ENCODE results near the gene SAPCD2. TPM values are rescaled to one million over a fixed set of nuclear protein-coding genes. Genes with fewer than 3 reads are reported as not detected.

SAPCD2 gene
- polyA plus RNA-seq, 3 donors, result 0.11 to 0.34 (median 0.18) TPM

GRCh38 chr9:137053944-137054931, 16.1 kb downstream of the SAPCD2 start, which contains the start of gene ENTPD2:
ENTPD2 (minus strand) TSS chr9:137054061; CDS start chr9:137053997, 64 bp downstream.
- H3K27ac ChIP-seq (ENCODE audit: low read depth, low read length), result no peak within 1 kb of the TSS
- WGBS, 3 donors, result 15 to 22% (median 19%) methylated on average over 60 to 90 of the region's 90 CpGs

GRCh38 chr9:137052998-137053943, 17.1 kb downstream of the SAPCD2 start:
- WGBS, 3 donors, result 13 to 18% (median 14%) methylated on average over 59 to 71 of the region's 71 CpGs
- no peak overlapping the region for H3K27ac ChIP-seq (ENCODE audit: low read depth, low read length)

DNA sequence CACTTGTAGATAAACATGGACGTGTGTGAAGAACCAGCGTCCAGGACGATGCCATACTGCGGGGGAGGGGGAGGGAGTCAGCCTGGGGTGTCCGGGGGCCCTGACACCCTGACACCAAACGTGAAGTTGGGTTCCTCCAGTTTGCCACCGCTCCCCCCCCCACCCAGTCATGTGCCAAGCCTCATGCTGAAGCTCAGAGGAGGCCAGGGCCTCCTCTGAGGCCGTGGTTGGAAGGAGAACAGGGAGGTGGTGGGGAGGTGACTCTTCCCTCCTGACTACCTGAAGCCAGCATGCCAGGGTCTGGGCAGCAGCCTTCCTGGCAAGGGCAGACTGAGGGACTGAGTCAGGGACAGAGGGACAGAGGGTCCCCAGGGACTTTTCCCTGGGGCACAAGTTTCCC, 18.1 kb downstream of the SAPCD2 start:
- no peak overlapping the region for H3K27ac ChIP-seq (ENCODE audit: low read depth, low read length)
- 70 to 90% (median 84%) methylated on average over 6 to 8 of the region's 8 CpGs for WGBS, 3 donors

DNA sequence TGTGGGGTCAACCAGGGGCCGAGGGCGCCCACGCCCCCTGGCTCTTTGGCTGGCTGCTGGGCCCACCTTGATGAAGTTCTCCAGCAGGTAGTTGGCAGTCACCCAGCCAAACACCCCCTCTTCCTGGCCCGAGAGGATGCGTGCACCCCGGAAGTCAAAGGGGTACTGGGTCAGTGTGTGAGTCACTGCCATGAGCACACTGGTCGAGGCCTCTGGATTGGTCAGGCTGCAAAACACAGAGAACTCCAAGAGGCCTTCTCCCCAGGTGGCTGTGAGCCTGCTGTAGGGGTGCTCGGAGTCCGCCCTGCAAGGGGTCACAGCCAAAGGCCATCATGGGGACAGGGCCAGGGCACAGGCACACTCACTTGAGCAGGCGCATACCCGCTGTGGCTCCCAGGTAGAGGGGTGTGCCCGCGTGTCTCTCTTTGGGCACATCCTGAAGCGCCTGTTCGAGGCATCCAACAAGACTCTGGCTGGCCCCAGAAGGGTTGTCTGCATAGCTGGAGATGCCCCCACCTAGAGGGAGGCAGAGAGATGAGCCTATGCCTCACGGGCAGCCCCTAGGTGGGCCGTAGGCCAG, 19.1 kb downstream of the SAPCD2 start:
- no peak overlapping the region for H3K27ac ChIP-seq (ENCODE audit: low read depth, low read length)
- whole genome bisulfite sequencing, 3 donors, result 87 to 96% (median 93%) methylated on average over 14 to 17 of the region's 17 CpGs

DNA sequence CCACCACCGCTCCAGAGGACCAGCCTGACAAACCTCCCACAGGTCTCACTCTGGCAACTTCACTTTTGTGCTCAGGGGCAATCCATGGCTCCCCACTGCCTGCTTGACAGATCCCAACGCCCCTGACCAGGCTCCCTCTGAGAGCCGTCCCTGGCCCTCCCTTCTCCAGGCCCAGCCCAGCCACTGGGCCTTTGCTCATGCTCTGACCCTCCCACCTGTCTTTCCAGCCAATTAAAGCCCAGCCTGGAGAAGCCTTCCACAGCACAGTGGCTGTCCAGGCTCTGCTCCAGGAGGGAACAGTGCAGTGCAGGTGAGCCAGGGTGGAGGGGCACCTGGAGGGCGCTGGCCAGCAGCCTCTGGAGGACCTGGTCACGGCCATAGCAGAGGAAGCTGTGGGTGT, 19.8 kb downstream of the SAPCD2 start:
- no peak overlapping the region for H3K27ac ChIP-seq (ENCODE audit: low read depth, low read length)
- 86 to 91% (median 89%) methylated on average over 5 of the region's 5 CpGs for WGBS, 3 donors

GRCh38 chr9:137049544-137050449, 20.6 kb downstream of the SAPCD2 start:
- 43 to 53% (median 47%) methylated on average over 35 to 38 of the region's 38 CpGs for WGBS, 3 donors
- no peak overlapping the region for H3K27ac ChIP-seq (ENCODE audit: low read depth, low read length)

DNA sequence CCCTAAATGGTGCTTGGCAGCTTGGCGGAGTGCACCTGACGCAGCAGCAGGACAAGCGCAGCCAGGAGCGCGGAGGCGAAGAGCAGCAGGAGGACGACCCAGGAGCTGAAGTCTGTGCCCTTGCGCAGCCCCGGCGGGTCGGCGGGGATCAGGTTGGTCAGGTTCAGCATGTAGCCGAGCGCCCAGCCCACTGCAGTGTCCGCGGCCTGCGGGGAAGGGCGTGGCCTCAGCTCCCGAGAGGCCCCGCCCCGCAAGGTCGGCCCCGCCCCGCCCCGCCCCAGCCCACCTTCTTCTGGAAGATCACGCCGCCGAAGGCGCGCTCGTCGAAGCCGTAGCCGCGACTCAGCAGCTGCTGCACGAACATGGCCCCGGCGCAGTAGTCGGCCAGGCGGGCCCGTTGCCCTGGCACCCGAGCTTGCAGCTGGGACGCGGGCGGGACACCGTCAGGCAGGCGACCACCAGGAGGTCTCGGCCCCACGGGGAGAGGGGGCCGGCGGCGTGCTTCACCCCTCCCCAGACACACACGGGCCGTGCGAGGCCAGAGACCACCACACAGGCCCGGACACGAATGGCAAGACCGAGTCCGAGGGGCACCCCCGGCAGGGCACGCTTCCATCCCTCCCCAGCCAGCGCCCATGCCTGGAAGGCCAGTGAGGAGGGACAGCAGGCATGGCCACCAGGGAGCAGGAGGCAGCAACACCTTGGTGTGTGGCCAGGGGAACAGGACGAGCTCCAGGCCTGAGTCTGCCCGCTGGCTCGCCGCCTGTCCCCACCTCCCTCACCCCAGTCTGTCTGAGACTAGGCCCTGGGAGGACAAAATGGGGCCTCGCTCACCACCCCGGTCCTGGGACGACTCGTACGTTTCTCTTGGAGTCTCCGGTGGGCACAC, 21.5 kb downstream of the SAPCD2 start:
- no peak overlapping the region for H3K27ac ChIP-seq (ENCODE audit: low read depth, low read length)
- WGBS, 3 donors, result 46 to 56% (median 49%) methylated on average over 37 to 72 of the region's 72 CpGs

- 0 to 1% (median 0%) methylated on average over 49 to 57 of the region's 57 CpGs for WGBS, 3 donors
- no peak within 1 kb of the TSS for H3K27ac ChIP-seq (ENCODE audit: low read depth, low read length)
Observed at GRCh38 chr9:137046088-137046787, 24.1 kb downstream of the SAPCD2 start, which contains the start of gene NPDC1. NPDC1 (minus strand) TSS chr9:137046177; CDS start chr9:137045989, 188 bp downstream.

- H3K27ac ChIP-seq (ENCODE audit: low read depth, low read length), result no peak overlapping the region
- WGBS, 3 donors, result 1 to 4% (median 2%) methylated on average over 67 to 96 of the region's 96 CpGs
Observed at GRCh38 chr9:137045294-137046087, 24.9 kb downstream of the SAPCD2 start.

- 16 to 27% (median 25%) methylated on average over 18 of the region's 18 CpGs for WGBS, 3 donors
- H3K27ac ChIP-seq (ENCODE audit: low read depth, low read length), result no peak overlapping the region
Observed at GRCh38 chr9:137044502-137045177, 25.7 kb downstream of the SAPCD2 start.

GRCh38 chr9:137044037-137044436, 26.3 kb downstream of the SAPCD2 start:
- no peak overlapping the region for H3K27ac ChIP-seq (ENCODE audit: low read depth, low read length)
- WGBS, 3 donors, result 38 to 62% (median 59%) methylated on average over 12 of the region's 12 CpGs

- 49 to 88% (median 69%) methylated on average over 36 of the region's 36 CpGs for WGBS, 3 donors
- H3K27ac ChIP-seq (ENCODE audit: low read depth, low read length), result no peak overlapping the region
Observed at GRCh38 chr9:137042751-137043727, 27.3 kb downstream of the SAPCD2 start.

GRCh38 chr9:137041124-137041523, 29.2 kb downstream of the SAPCD2 start:
- H3K27ac ChIP-seq (ENCODE audit: low read depth, low read length), result no peak overlapping the region
- 46 to 67% (median 56%) methylated on average over 13 to 16 of the region's 16 CpGs for WGBS, 3 donors

GRCh38 chr9:137040568-137040967, 29.8 kb downstream of the SAPCD2 start:
- no peak overlapping the region for H3K27ac ChIP-seq (ENCODE audit: low read depth, low read length)
- 84 to 88% (median 88%) methylated on average over 15 to 23 of the region's 23 CpGs for WGBS, 3 donors

Measured in adipose tissue (tissue), 3 donors.